Trophoblast cell (in vitro differentiated cells and primary cell): ENCODE measurements around the gene TNFRSF17.

Experiments
- DNase-seq, 2 donors: peaks; one replicate each; pipeline ENCODE4 v3.0.0-alpha.2; 2016
- H2AFZ ChIP-seq: 2 replicates; pipeline ENCODE4 v1.6.1; 2013; ENCODE audit warnings: low read length, moderate library complexity, mild to moderate bottlenecking; ENCODE audit not compliant: insufficient read depth, poor library complexity
- H2AK5ac ChIP-seq: 2 replicates; pipeline ENCODE4 v1.6.1; 2013; ENCODE audit warnings: mild to moderate bottlenecking, low read length
- H2BK120ac ChIP-seq: 2 replicates; pipeline ENCODE4 v1.6.1; 2013; ENCODE audit warnings: low read length, mild to moderate bottlenecking, moderate library complexity; ENCODE audit not compliant: insufficient read depth, poor library complexity
- H2BK12ac ChIP-seq: 2 replicates; pipeline ENCODE4 v1.6.1; 2013; ENCODE audit warnings: mild to moderate bottlenecking, low read length, moderate library complexity
- H2BK5ac ChIP-seq: 2 replicates; pipeline ENCODE4 v1.6.1; 2013; ENCODE audit warnings: low read length, low read depth, moderate library complexity, mild to moderate bottlenecking; ENCODE audit not compliant: poor library complexity
- H3K14ac ChIP-seq: 2 replicates; pipeline ENCODE4 v1.6.1; 2013; ENCODE audit warnings: mild to moderate bottlenecking, low read length
- H3K18ac ChIP-seq: 2 replicates; pipeline ENCODE4 v1.6.1; 2013; ENCODE audit warnings: mild to moderate bottlenecking, low read length
- H3K23ac ChIP-seq: 2 replicates; pipeline ENCODE4 v1.6.1; 2013; ENCODE audit warnings: low read length
- H3K27ac ChIP-seq: 2 replicates; pipeline ENCODE4 v1.5.1; 2013; ENCODE audit warnings: low read depth, mild to moderate bottlenecking, inconsistent platforms, low read length, moderate library complexity
- H3K27me3 ChIP-seq: 2 replicates; pipeline ENCODE4 v1.6.1; 2013; ENCODE audit warnings: inconsistent platforms, mild to moderate bottlenecking, low read length, moderate library complexity; ENCODE audit not compliant: insufficient read depth
- H3K36me3 ChIP-seq, 2 experiments: 1 replicate in 1 of 2; 2 replicates in 1 of 2; pipeline ENCODE4 v1.6.1; 2013; ENCODE audit warnings: low read length in 2 of 2, mild to moderate bottlenecking in 2 of 2, moderate library complexity in 1 of 2; ENCODE audit not compliant: insufficient read depth in 2 of 2, control insufficient read depth in 1 of 2
- H3K4ac ChIP-seq: 2 replicates; pipeline ENCODE4 v1.6.1; 2013; ENCODE audit warnings: low read depth, mild to moderate bottlenecking, low read length, moderate library complexity
- H3K4me1 ChIP-seq, 2 experiments: 1 replicate in 1 of 2; 2 replicates in 1 of 2; pipeline ENCODE4 v1.6.1; 2013; ENCODE audit warnings: low read length in 2 of 2, mild to moderate bottlenecking in 2 of 2, moderate library complexity in 1 of 2; ENCODE audit not compliant: insufficient read depth in 2 of 2, control insufficient read depth in 1 of 2
- H3K4me2 ChIP-seq: 2 replicates; pipeline ENCODE4 v1.6.1; 2013; ENCODE audit warnings: inconsistent platforms, mild to moderate bottlenecking, low read length, moderate library complexity
- H3K4me3 ChIP-seq: 2 replicates; pipeline ENCODE4 v1.5.1; 2013; ENCODE audit warnings: mild to moderate bottlenecking, low read depth, low read length, inconsistent platforms
- H3K79me1 ChIP-seq: one replicate; pipeline ENCODE4 v1.6.1; 2013; ENCODE audit warnings: low read length
- H3K79me2 ChIP-seq: 2 replicates; pipeline ENCODE4 v1.6.1; 2013; ENCODE audit warnings: low read length, mild to moderate bottlenecking; ENCODE audit not compliant: control insufficient read depth, insufficient read depth, poor library complexity
- H3K9ac ChIP-seq: 2 replicates; pipeline ENCODE4 v1.6.1; 2013; ENCODE audit warnings: mild to moderate bottlenecking, low read length
- H3K9me3 ChIP-seq: 2 replicates; pipeline ENCODE4 v1.6.1; 2013; ENCODE audit warnings: low read depth, mild to moderate bottlenecking, control low read depth, inconsistent platforms, low read length; ENCODE audit not compliant: insufficient read depth
- H4K12ac ChIP-seq: 2 replicates; pipeline ENCODE4 v1.6.1; 2013; ENCODE audit warnings: low read depth, mild to moderate bottlenecking, low read length, moderate library complexity
- H4K8ac ChIP-seq: 2 replicates; pipeline ENCODE4 v1.6.1; 2013; ENCODE audit warnings: low read depth, mild to moderate bottlenecking, low read length, moderate library complexity
- H4K91ac ChIP-seq: one replicate; pipeline ENCODE4 v1.6.1; 2013; ENCODE audit warnings: low read depth, mild to moderate bottlenecking, low read length, moderate library complexity
- WGBS: extraction: QIAGEN DNeasy Blood & Tissue Kit; methylation state at CpG from one replicate; pipeline ENCODE4 v1.1.7; 2013; ENCODE audit warnings: missing lambda C conversion rate; ENCODE audit not compliant: insufficient read length, insufficient coverage; ENCODE audit errors: extremely low coverage; 5-methylcytosine and 5-hydroxymethylcytosine counted together

TNFRSF17 gene

DNA sequence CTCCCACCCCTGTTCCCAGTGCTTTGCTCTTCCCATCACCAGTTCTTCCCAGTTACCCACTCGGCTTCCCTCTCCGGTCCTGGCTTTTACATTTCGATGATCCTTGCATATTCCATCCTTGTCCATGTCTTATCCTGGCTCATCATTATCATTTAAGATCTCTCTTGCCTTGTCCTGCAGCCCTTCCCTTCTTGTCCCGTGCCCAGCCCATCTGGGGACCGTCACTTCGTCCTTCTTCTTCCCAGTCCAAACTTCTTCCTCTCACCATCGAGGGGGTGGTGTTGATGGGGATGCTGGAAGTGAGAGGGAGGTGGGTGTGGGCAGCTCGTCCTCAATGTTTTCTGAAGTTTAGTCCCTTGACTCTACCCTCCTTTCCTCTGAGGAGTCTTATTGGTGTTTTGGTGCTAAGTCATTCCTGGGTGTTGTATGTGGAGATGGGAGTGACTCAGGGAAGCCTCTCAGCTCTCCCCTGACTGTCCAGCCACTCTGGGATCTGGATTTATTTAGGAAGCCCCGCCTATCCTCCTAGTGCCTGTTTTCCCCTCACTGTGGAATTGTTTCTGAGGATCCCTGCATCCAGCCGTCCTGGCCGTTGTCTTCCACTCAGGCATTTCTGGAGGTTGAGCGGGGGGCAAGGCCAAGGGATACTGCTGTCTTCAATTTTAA is 12.5 kb downstream of the TNFRSF17 start:
- peak overlapping the region; percentile 99 for H3K4me2 ChIP-seq
- H3K23ac ChIP-seq, result no peak overlapping the region
- H2BK12ac ChIP-seq, result no peak overlapping the region
- no peak overlapping the region for H3K4ac ChIP-seq
- no peak overlapping the region for H4K91ac ChIP-seq
- no peak overlapping the region for H3K18ac ChIP-seq
- H3K4me1 ChIP-seq, result peaks cover 3 to 12% of the 10 kb centered on the region in 2 experiments
- H3K9me3 ChIP-seq, result no peaks in the 10 kb centered on the region
- H3K27me3 ChIP-seq, result no peaks in the 10 kb centered on the region
- H3K9ac ChIP-seq, result no peak overlapping the region
- H2AFZ ChIP-seq, result no peak overlapping the region
- H4K8ac ChIP-seq, result no peak overlapping the region
- H3K4me3 ChIP-seq, result peak overlapping the region; percentile 86
- H2BK5ac ChIP-seq, result no peak overlapping the region
- peaks cover 5% of the 10 kb centered on the region for H3K79me2 ChIP-seq
- H3K79me1 ChIP-seq, result peaks cover 7% of the 10 kb centered on the region
- WGBS, result no CpG with 5 or more reads among the region's 12 CpGs
- no peaks in the 10 kb centered on the region for H3K36me3 ChIP-seq
- H2BK120ac ChIP-seq, result no peak overlapping the region
- no peak overlapping the region for H4K12ac ChIP-seq
- H3K27ac ChIP-seq, result no peak overlapping the region
- no peak for DNase-seq
- no peak overlapping the region for H2AK5ac ChIP-seq
- no peak overlapping the region for H3K14ac ChIP-seq

- Histone ChIP-seq H3K9me3 (no peaks in the 10 kb centered on the region), H3K79me2 (peaks cover 5% of the 10 kb centered on the region), H3K9ac (no peak overlapping the region), H3K36me3 (no peaks in the 10 kb centered on the region), H2AK5ac (no peak overlapping the region), H3K14ac (no peak overlapping the region), H3K23ac (no peak overlapping the region), H3K27me3 (no peaks in the 10 kb centered on the region), H2BK12ac (no peak overlapping the region), H3K4me2 (no peak overlapping the region), H3K18ac (no peak overlapping the region), H4K91ac (no peak overlapping the region), H3K79me1 (peaks cover 7% of the 10 kb centered on the region), H4K12ac (no peak overlapping the region), H3K4me3 (no peak overlapping the region), H3K4ac (no peak overlapping the region), H2BK5ac (no peak overlapping the region), H3K4me1 (peaks cover 3 to 12% of the 10 kb centered on the region in 2 experiments), H2AFZ (no peak overlapping the region), H4K8ac (no peak overlapping the region), H3K27ac (no peak overlapping the region), H2BK120ac (no peak overlapping the region)
- no peak for DNase-seq
- no CpG with 5 or more reads among the region's 2 CpGs for WGBS
Observed at GRCh38 chr16:11978080-11978479, 13.1 kb downstream of the TNFRSF17 start.

DNA sequence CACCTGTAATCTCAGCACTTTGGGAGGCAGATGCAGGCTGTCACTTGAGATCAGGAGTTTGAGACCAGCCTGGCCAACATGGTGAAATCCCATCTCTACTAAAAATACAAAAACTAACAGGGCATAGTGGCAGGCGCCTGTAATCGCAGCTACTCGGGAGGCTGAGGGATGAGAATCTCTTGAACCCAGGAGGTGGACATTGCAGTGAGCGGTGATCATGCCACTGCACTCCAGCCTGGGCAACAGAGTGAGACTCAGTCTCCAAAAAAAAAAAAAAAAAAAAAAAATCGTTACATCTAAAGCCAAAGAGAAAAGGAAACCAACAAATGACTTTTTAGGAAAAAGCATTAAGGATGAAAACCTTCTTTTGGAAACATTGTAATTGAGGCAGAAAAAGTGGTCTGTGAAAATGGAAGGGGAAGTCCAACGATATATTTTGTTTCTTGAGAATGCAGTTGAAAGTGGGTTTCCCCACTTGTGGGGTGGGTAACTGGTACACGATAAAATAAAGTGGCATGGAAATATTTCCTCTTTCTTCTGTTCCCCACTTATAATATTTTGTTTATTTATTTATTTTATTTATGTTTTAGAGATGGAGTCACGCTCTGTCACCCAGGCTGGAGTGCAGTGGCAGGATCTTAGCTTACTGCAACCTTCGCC is 14.1 kb downstream of the TNFRSF17 start:
- H3K4me2 ChIP-seq, result no peak overlapping the region
- no peak overlapping the region for H2AFZ ChIP-seq
- peaks cover 5% of the 10 kb centered on the region for H3K79me2 ChIP-seq
- no peaks in the 10 kb centered on the region for H3K36me3 ChIP-seq
- no peak overlapping the region for H4K12ac ChIP-seq
- WGBS, result no CpG with 5 or more reads among the region's 9 CpGs
- H2BK5ac ChIP-seq, result no peak overlapping the region
- H3K9ac ChIP-seq, result no peak overlapping the region
- no peaks in the 10 kb centered on the region for H3K9me3 ChIP-seq
- no peak overlapping the region for H2BK12ac ChIP-seq
- H3K4me3 ChIP-seq, result no peak overlapping the region
- H2BK120ac ChIP-seq, result no peak overlapping the region
- H4K8ac ChIP-seq, result no peak overlapping the region
- no peak overlapping the region for H3K14ac ChIP-seq
- H3K18ac ChIP-seq, result no peak overlapping the region
- no peaks in the 10 kb centered on the region for H3K27me3 ChIP-seq
- H3K79me1 ChIP-seq, result peaks cover 7% of the 10 kb centered on the region
- peaks cover 3 to 12% of the 10 kb centered on the region in 2 experiments for H3K4me1 ChIP-seq
- H2AK5ac ChIP-seq, result no peak overlapping the region
- no peak overlapping the region for H3K27ac ChIP-seq
- H3K23ac ChIP-seq, result no peak overlapping the region
- DNase-seq, result no peak
- H3K4ac ChIP-seq, result no peak overlapping the region
- no peak overlapping the region for H4K91ac ChIP-seq

DNA sequence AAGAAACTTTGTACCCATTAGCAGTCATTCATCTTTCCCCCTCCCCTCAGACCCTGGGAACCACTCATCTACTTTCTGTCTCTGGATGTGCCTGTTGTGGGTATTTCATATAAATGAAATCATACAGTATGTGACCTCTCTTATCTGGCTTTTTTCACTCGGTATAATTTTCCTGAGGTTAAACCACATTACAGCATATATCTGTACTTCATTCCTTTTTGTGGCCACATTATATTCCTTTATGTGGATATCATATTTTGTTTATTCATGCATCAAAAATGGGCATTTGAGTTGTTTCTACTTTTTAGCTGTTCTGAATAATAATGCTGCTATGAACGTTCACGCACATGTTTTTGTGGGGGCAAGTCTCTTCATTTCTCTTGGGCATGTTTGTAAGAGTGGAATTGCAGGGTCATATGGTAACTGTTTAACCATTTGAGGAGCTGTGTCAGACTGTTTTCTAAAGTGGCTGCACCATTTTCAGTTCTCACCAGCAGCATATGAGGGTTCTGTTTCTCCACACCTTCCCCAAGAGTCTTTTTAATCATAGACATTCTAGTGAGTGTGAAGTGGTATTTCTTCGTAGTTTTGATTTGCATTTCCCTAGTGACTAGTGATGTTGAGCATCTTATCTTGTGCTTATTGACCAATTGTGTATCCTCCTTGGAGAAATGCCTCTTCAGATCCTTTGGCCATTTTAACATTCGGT is 15.3 kb downstream of the TNFRSF17 start:
- Histone ChIP-seq H3K9me3 (no peaks in the 10 kb centered on the region), H4K8ac (no peak overlapping the region), H3K14ac (no peak overlapping the region), H3K79me2 (peaks cover 5% of the 10 kb centered on the region), H3K23ac (no peak overlapping the region), H3K4me2 (no peak overlapping the region), H3K4ac (no peak overlapping the region), H3K79me1 (peaks cover 7% of the 10 kb centered on the region), H4K12ac (no peak overlapping the region), H3K4me1 (peaks cover 3 to 12% of the 10 kb centered on the region in 2 experiments), H4K91ac (no peak overlapping the region), H3K9ac (no peak overlapping the region), H2BK5ac (no peak overlapping the region), H3K18ac (no peak overlapping the region), H2BK12ac (no peak overlapping the region), H3K27ac (no peak overlapping the region), H3K27me3 (no peaks in the 10 kb centered on the region), H3K4me3 (no peak overlapping the region), H2AFZ (no peak overlapping the region), H3K36me3 (no peaks in the 10 kb centered on the region), H2BK120ac (no peak overlapping the region), H2AK5ac (no peak overlapping the region)
- DNase-seq, result no peak
- no CpG with 5 or more reads among the region's 5 CpGs for WGBS
